Testis (tissue), 3 donors: ENCODE results near the gene DNASE1L3. TPM values are rescaled to one million over a fixed set of nuclear protein-coding genes. Genes with fewer than 3 reads are reported as not detected.
"Not testable (repeated sequence)": the region's sequence is repeated elsewhere in the genome, so short reads cannot be mapped to it uniquely, and the experiment has no call there.

Source experiments
- DNase-seq: peaks from one replicate; pipeline ENCODE4 v3.0.0-alpha.2; 2019
- H3K27ac ChIP-seq, 2 donors: fragments of 200-600 bp; sonication (generic); one replicate each; pipeline ENCODE4 v1.5.1; 2019
- H3K27me3 ChIP-seq: fragments of 200-600 bp; sonication (generic); one replicate; pipeline ENCODE4 v1.5.1; 2019
- H3K36me3 ChIP-seq: fragments of 200-600 bp; sonication (generic); one replicate; pipeline ENCODE4 v1.5.1; 2017; ENCODE audit warnings: low read depth; ENCODE audit errors: missing control alignments
- H3K4me1 ChIP-seq: fragments of 200-600 bp; sonication (generic); one replicate; pipeline ENCODE4 v1.5.1; 2019
- H3K4me3 ChIP-seq, 2 donors: fragments of 200-600 bp; sonication (generic); one replicate each; pipeline ENCODE4 v1.5.1; 2017 to 2019
- H3K9me3 ChIP-seq: fragments of 200-600 bp; sonication (generic); one replicate; pipeline ENCODE4 v1.5.1; 2017
- CTCF ChIP-seq, 3 experiments: fragments of 450-650 bp in 2 of 3; fragments of 200-600 bp in 1 of 3; sonication (generic) in 1 of 3; IDR thresholded peaks; one replicate each; pipeline ENCODE4 v1.5.1; 2016 to 2019; ENCODE audit warnings: antibody characterized with exemption in 3 of 3, mild to moderate bottlenecking in 2 of 3, moderate library complexity in 1 of 3
- POLR2A ChIP-seq: fragments of 450-650 bp; IDR thresholded peaks from one replicate; pipeline ENCODE4 v1.6.1; 2017; ENCODE audit warnings: antibody characterized with exemption, mild to moderate bottlenecking, moderate library complexity
- WGBS, 2 donors: methylation state at CpG; one replicate each; pipeline ENCODE4 v1.1.5; 2018; 5-methylcytosine and 5-hydroxymethylcytosine counted together
- intact Hi-C: fragments of 100-400 bp; cut with DNase I; formaldehyde crosslinking; loops from one replicate; pipeline ENCODE4 v1.15.1; 2023; ENCODE audit warnings: low total_unique reads
- polyA plus RNA-seq: library from polyadenylated mRNA; stranded (reverse); fragments of 350-450 nt; fragmentation: Illumina TruSeq; extraction: RNeasy Lipid Tissue Mini Kit (QIAGEN cat#74804); gene quantifications from one replicate; pipeline ENCODE4 v1.2.3, GENCODE V29; 2014; ENCODE audit warnings: low read depth, low replicate concordance; ENCODE audit not compliant: insufficient read depth
- total RNA-seq, 2 donors: library from RNA; depleted of rRNA; stranded (reverse); fragments of >200 nt; gene quantifications; one replicate each; pipeline ENCODE4 v1.2.3, GENCODE V29; 2016

DNASE1L3 gene
- total and polyA plus RNA-seq, 3 donors from 2014 or later, result 1.2 to 8.2 (median 3.8) TPM

GRCh38 chr3:58230876-58231552 is 20.2 kb upstream of the DNASE1L3 start:
- DNase-seq, result no peak
- H3K9me3 ChIP-seq, result no peaks in the 10 kb centered on the region
- 28 to 42% methylated on average over 1 of the region's 1 CpG for WGBS, 2 donors
- H3K36me3 ChIP-seq, result no peaks in the 10 kb centered on the region
- TF ChIP-seq POLR2A (no peak), CTCF (IDR thresholded peaks at IDR 0.05) (no peak)
- H3K4me3 ChIP-seq, result no peak overlapping the region
- no peaks in the 10 kb centered on the region for H3K27me3 ChIP-seq
- intact Hi-C loops, result loop anchor here (10.0 kb wide), 1 partner anchor 64 kb away; no protein-coding TSS in a partner anchor
- no peak overlapping the region for H3K27ac ChIP-seq
- H3K4me1 ChIP-seq, result no peaks in the 10 kb centered on the region

GRCh38 chr3:58227933-58228332 is 17.2 kb upstream of the DNASE1L3 start:
- intact Hi-C loops, H3K4me1 ChIP-seq, H3K27ac ChIP-seq, H3K36me3 ChIP-seq, H3K9me3 ChIP-seq, DNase-seq, H3K4me3 ChIP-seq, H3K27me3 ChIP-seq: not testable (repeated sequence)
- WGBS, 2 donors, result 81 to 94% methylated on average over 3 of the region's 3 CpGs

- Histone ChIP-seq H3K9me3 (no peaks in the 10 kb centered on the region), H3K27me3 (no peaks in the 10 kb centered on the region), H3K4me3 (no peak overlapping the region), H3K27ac (no peak overlapping the region), H3K36me3 (no peaks in the 10 kb centered on the region), H3K4me1 (no peaks in the 10 kb centered on the region)
- DNase-seq, result no peak
- TF ChIP-seq POLR2A, result no peak
- no peak for TF ChIP-seq CTCF (IDR thresholded peaks at IDR 0.05)
- intact Hi-C loops, result no loop called here
- WGBS, 2 donors, result 93 to 96% methylated on average over 4 of the region's 4 CpGs
Observed at GRCh38 chr3:58223855-58224254, 13.1 kb upstream of the DNASE1L3 start.

- 73 to 87% methylated on average over 8 of the region's 8 CpGs for WGBS, 2 donors
- Histone ChIP-seq H3K27me3 (no peaks in the 10 kb centered on the region), H3K27ac (no peak overlapping the region), H3K36me3 (no peaks in the 10 kb centered on the region), H3K4me1 (peaks cover 4% of the 10 kb centered on the region), H3K9me3 (no peaks in the 10 kb centered on the region), H3K4me3 (no peak overlapping the region)
- TF ChIP-seq CTCF (IDR thresholded peaks at IDR 0.05) (no peak), POLR2A (no peak)
- intact Hi-C loops, result no loop called here
- DNase-seq, result no peak
Observed at GRCh38 chr3:58222161-58222724, 11.5 kb upstream of the DNASE1L3 start.

GRCh38 chr3:58218904-58219303 is 8.1 kb upstream of the DNASE1L3 start:
- no peak for TF ChIP-seq POLR2A
- no peak for TF ChIP-seq CTCF (IDR thresholded peaks at IDR 0.05)
- Histone ChIP-seq H3K27ac (no peak overlapping the region), H3K27me3 (no peaks in the 10 kb centered on the region), H3K36me3 (no peaks in the 10 kb centered on the region), H3K4me1 (peaks cover 9% of the 10 kb centered on the region), H3K9me3 (no peaks in the 10 kb centered on the region), H3K4me3 (no peak overlapping the region)
- 64 to 83% methylated on average over 1 of the region's 1 CpG for WGBS, 2 donors
- no peak for DNase-seq
- intact Hi-C loops, result no loop called here
